Neural progenitor cell (in vitro differentiated cells): Measurements from ENCODE around the gene TENM3. TPM values are rescaled to one million over a fixed set of nuclear protein-coding genes. Genes with fewer than 3 reads are reported as not detected.

ENCODE experiments used
- DNase-seq: peaks from one replicate; pipeline ENCODE4 v3.0.0-alpha.2; 2016; ENCODE audit warnings: low spot score
- H2AFZ ChIP-seq: fragments of 200-600 bp; sonication (generic); replicated peaks from 2 replicates; pipeline ENCODE4 v1.6.1; 2016; ENCODE audit warnings: antibody characterized with exemption
- H3F3A ChIP-seq: fragments of 200-600 bp; sonication (generic); 2 replicates; pipeline ENCODE4 v1.6.1; 2016; ENCODE audit warnings: antibody characterized with exemption, low read depth
- H3K27ac ChIP-seq: fragments of 200-600 bp; sonication (generic); 2 replicates; pipeline ENCODE4 v1.5.1; 2016; ENCODE audit warnings: mild to moderate bottlenecking
- H3K27me3 ChIP-seq: fragments of 200-600 bp; sonication (generic); 2 replicates; pipeline ENCODE4 v1.6.1; 2016; ENCODE audit warnings: mild to moderate bottlenecking, moderate library complexity
- H3K36me3 ChIP-seq: fragments of 200-600 bp; sonication (generic); 2 replicates; pipeline ENCODE4 v1.5.1; 2016
- H3K4me1 ChIP-seq: fragments of 200-600 bp; sonication (generic); 2 replicates; pipeline ENCODE4 v1.6.1; 2016; ENCODE audit warnings: mixed run types
- H3K4me2 ChIP-seq: fragments of 200-600 bp; sonication (generic); 2 replicates; pipeline ENCODE4 v1.6.1; 2016
- H3K4me3 ChIP-seq: fragments of 200-600 bp; sonication (generic); 2 replicates; pipeline ENCODE4 v1.5.1; 2016
- H3K79me2 ChIP-seq: fragments of 200-600 bp; sonication (generic); 2 replicates; pipeline ENCODE4 v1.6.1; 2016; ENCODE audit warnings: low read depth
- H3K9ac ChIP-seq: fragments of 200-600 bp; sonication (generic); 2 replicates; pipeline ENCODE4 v1.6.1; 2016
- H3K9me3 ChIP-seq: fragments of 200-600 bp; sonication (generic); 2 replicates; pipeline ENCODE4 v1.5.1; 2016; ENCODE audit warnings: low read depth
- H4K20me1 ChIP-seq: fragments of 200-600 bp; sonication (generic); 2 replicates; pipeline ENCODE4 v1.6.1; 2016; ENCODE audit warnings: low read depth
- H3K27ac Mint-ChIP-seq: 3 replicates; pipeline ENCODE4 v1.8.0; 2021; ENCODE audit warnings: mixed read lengths
- H3K27me3 Mint-ChIP-seq: 2 replicates; pipeline ENCODE4 v1.8.0; 2022; ENCODE audit warnings: low read depth, mild to moderate bottlenecking, inconsistent platforms, moderate library complexity, mixed read lengths; ENCODE audit not compliant: insufficient read depth
- H3K36me3 Mint-ChIP-seq: 3 replicates; pipeline ENCODE4 v1.8.0; 2021; ENCODE audit warnings: mixed read lengths
- H3K4me1 Mint-ChIP-seq: 3 replicates; pipeline ENCODE4 v1.8.0; 2021; ENCODE audit warnings: mixed read lengths
- H3K4me3 Mint-ChIP-seq: 3 replicates; pipeline ENCODE4 v1.8.0; 2021; ENCODE audit warnings: mild to moderate bottlenecking, moderate library complexity, mixed read lengths
- H3K9me3 Mint-ChIP-seq: 3 replicates; pipeline ENCODE4 v1.8.0; 2020; ENCODE audit warnings: mixed read lengths
- EZH2 ChIP-seq: fragments of 200-600 bp; sonication (generic); IDR thresholded peaks from 2 replicates; pipeline ENCODE4 v1.6.1; 2017; ENCODE audit warnings: antibody characterized with exemption, mild to moderate bottlenecking, moderate library complexity
- EZH2phosphoT487 ChIP-seq: fragments of 200-600 bp; sonication (generic); IDR thresholded peaks from 2 replicates; pipeline ENCODE4 v1.6.1; 2017; ENCODE audit warnings: antibody characterized with exemption
- total RNA-seq: library from RNA; depleted of rRNA; stranded (reverse); fragments of >200 nt; gene quantifications from 2 replicates; pipeline ENCODE4 v1.2.3, GENCODE V29; 2015; ENCODE audit warnings: low replicate concordance
- TF ChIP-seq, protein P1 (sequence below): fragments of 200-600 bp; sonication (generic); IDR thresholded peaks from 2 replicates; pipeline ENCODE4 v1.5.1; 2017; ENCODE audit warnings: antibody characterized with exemption, mild to moderate bottlenecking

TENM3 gene
- total RNA-seq, 1 donor from 2014 or later = 78.7 TPM

DNA sequence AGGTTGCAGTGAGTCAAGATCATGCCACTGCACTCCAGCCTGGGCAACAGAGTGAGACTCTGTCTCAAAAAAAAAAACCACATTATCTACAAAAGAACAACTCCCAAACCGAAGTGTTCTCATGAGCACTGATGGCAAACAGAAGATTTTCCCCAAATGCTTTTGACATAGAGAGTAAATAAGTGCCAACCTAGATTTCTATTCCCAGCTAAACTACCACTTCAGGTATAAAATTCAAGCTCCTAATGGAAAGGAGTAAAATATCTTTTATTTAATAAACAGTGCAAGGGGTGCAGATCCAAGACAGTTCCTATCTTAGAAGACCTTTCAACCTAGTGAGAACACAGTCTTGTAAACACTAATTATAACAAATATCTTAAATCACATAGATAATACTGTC lies 170.3 kb downstream of the TENM3 start:
- H2AFZ ChIP-seq = no peak overlapping the region
- no peak for TF ChIP-seq EZH2phosphoT487
- TF ChIP-seq, protein P1, sequence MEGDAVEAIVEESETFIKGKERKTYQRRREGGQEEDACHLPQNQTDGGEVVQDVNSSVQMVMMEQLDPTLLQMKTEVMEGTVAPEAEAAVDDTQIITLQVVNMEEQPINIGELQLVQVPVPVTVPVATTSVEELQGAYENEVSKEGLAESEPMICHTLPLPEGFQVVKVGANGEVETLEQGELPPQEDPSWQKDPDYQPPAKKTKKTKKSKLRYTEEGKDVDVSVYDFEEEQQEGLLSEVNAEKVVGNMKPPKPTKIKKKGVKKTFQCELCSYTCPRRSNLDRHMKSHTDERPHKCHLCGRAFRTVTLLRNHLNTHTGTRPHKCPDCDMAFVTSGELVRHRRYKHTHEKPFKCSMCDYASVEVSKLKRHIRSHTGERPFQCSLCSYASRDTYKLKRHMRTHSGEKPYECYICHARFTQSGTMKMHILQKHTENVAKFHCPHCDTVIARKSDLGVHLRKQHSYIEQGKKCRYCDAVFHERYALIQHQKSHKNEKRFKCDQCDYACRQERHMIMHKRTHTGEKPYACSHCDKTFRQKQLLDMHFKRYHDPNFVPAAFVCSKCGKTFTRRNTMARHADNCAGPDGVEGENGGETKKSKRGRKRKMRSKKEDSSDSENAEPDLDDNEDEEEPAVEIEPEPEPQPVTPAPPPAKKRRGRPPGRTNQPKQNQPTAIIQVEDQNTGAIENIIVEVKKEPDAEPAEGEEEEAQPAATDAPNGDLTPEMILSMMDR = no peak
- TF ChIP-seq EZH2 = no peak
- Mint-ChIP-seq H3K4me3 (no peak overlapping the region), H3K4me1 (no peaks in the 10 kb centered on the region), H3K27me3 (no peaks in the 10 kb centered on the region), H3K27ac (no peak overlapping the region), H3K9me3 (peaks cover 28% of the 10 kb centered on the region), H3K36me3 (peaks cover 50% of the 10 kb centered on the region)
- no peaks in the 10 kb centered on the region for H3K27me3 ChIP-seq
- DNase-seq = no peak
- no peaks in the 10 kb centered on the region for H4K20me1 ChIP-seq
- H3K9me3 ChIP-seq = peaks cover 17% of the 10 kb centered on the region
- peaks cover 5% of the 10 kb centered on the region for H3K36me3 ChIP-seq
- H3K4me3 ChIP-seq = no peak overlapping the region
- no peak overlapping the region for H3K4me2 ChIP-seq
- no peak overlapping the region for H3K27ac ChIP-seq
- no peaks in the 10 kb centered on the region for H3K4me1 ChIP-seq
- H3F3A ChIP-seq = no peaks in the 10 kb centered on the region
- H3K79me2 ChIP-seq = no peaks in the 10 kb centered on the region
- H3K9ac ChIP-seq = no peak overlapping the region

DNA sequence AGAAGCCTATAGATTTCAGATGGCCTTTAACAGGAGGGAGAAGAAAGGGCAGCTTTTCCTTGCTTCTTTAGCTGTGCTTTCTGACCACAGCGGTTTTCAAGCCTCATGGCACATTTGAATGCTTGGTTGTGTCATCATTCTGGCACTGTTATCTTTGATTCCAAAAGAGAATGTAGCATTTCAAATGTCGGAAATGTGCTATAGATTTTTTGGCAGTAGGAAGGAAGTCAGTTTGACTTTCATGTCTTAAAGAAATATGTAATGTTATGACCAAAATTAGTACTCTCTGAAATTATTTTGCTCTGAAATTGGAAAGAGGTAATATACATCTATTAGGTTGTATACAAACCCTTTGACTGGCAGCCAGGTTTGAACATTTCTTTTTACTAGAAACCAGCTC lies 171.9 kb downstream of the TENM3 start:
- H4K20me1 ChIP-seq = no peaks in the 10 kb centered on the region
- H3K27ac ChIP-seq = no peak overlapping the region
- H3F3A ChIP-seq = no peaks in the 10 kb centered on the region
- H3K27ac Mint-ChIP-seq = no peak overlapping the region
- H3K36me3 Mint-ChIP-seq = peaks cover 49% of the 10 kb centered on the region
- H3K9me3 ChIP-seq = peaks cover 17% of the 10 kb centered on the region
- no peak overlapping the region for H3K4me3 ChIP-seq
- H3K4me1 ChIP-seq = no peaks in the 10 kb centered on the region
- TF ChIP-seq EZH2 (no peak), EZH2phosphoT487 (no peak)
- TF ChIP-seq, protein P1 = no peak
- no peaks in the 10 kb centered on the region for H3K27me3 Mint-ChIP-seq
- H3K27me3 ChIP-seq = no peaks in the 10 kb centered on the region
- no peak overlapping the region for H3K9ac ChIP-seq
- H3K4me2 ChIP-seq = no peak overlapping the region
- no peak overlapping the region for H2AFZ ChIP-seq
- H3K36me3 ChIP-seq = peaks cover 5% of the 10 kb centered on the region
- no peak for DNase-seq
- H3K4me1 Mint-ChIP-seq = no peaks in the 10 kb centered on the region
- peaks cover 28% of the 10 kb centered on the region for H3K9me3 Mint-ChIP-seq
- H3K79me2 ChIP-seq = no peaks in the 10 kb centered on the region
- no peak overlapping the region for H3K4me3 Mint-ChIP-seq

DNA sequence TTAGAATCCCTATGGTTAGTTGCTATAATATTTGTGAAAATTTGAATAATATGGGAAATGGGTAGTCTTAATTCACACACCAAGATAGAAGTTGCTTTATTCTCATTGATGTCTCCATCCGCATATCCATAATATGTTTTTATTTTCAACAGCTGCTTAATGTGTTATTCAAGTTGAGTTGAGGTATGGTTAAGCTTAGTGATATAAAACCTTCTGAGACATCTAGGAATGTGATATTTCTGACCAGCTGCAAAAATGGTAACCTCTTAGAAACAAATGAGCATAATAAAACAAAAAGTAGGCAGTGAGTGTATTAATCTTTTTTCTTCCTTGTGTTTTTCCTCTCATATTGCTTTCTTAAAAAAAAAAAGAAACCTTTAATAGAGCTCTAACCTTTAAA lies 172.9 kb downstream of the TENM3 start:
- peaks cover 5% of the 10 kb centered on the region for H3K36me3 ChIP-seq
- Mint-ChIP-seq H3K36me3 (peaks cover 45% of the 10 kb centered on the region), H3K27me3 (no peaks in the 10 kb centered on the region), H3K27ac (no peak overlapping the region), H3K9me3 (peaks cover 24% of the 10 kb centered on the region), H3K4me3 (no peak overlapping the region), H3K4me1 (no peaks in the 10 kb centered on the region)
- no peak overlapping the region for H3K4me3 ChIP-seq
- no peaks in the 10 kb centered on the region for H4K20me1 ChIP-seq
- no peak for DNase-seq
- peaks cover 17% of the 10 kb centered on the region for H3K9me3 ChIP-seq
- H2AFZ ChIP-seq = no peak overlapping the region
- no peaks in the 10 kb centered on the region for H3K27me3 ChIP-seq
- H3K9ac ChIP-seq = no peak overlapping the region
- no peaks in the 10 kb centered on the region for H3F3A ChIP-seq
- no peak overlapping the region for H3K4me2 ChIP-seq
- TF ChIP-seq, protein P1 = no peak
- TF ChIP-seq EZH2 (no peak), EZH2phosphoT487 (no peak)
- no peaks in the 10 kb centered on the region for H3K4me1 ChIP-seq
- no peaks in the 10 kb centered on the region for H3K79me2 ChIP-seq
- H3K27ac ChIP-seq = no peak overlapping the region
